Left colon (tissue), 2 donors: Measurements from ENCODE around the gene TOR1A. TPM values are rescaled to one million over a fixed set of nuclear protein-coding genes. Genes with fewer than 3 reads are reported as not detected.

Source experiments
- ATAC-seq: fragments of 200-7000 bp; cut with Tn5 transposase; one replicate; pipeline ENCODE4 v1.9.1; 2020; ENCODE audit warnings: mild to moderate bottlenecking, moderate library complexity
- DNase-seq, 2 donors: peaks; one replicate each; pipeline ENCODE4 v3.0.0-alpha.2; 2020
- intact Hi-C, 2 donors: fragments of 100-400 bp; cut with DNase I in 1 of 2; cut with micrococcal nuclease in 1 of 2; formaldehyde crosslinking; loops; one replicate each; pipeline versions ENCODE4 v1.11.2 to v1.14.0; 2022; cut with DNase I, micrococcal nuclease
- total RNA-seq, 2 donors: library from RNA; stranded (reverse); fragmentation: NEBNext Ultra II Directional; extraction: Animal tissue kit (Norgen Biotek cat#: 25700); gene quantifications; one replicate each; pipeline ENCODE4 v1.2.1, GENCODE V29; 2021
- donor health status: DM: no; HTN: no; CAD: no.
- donor health status: DM: yes; HTN: yes; CAD: no.

TOR1A gene
- total RNA-seq, 2 donors from 2014 or later, result 30.7 to 36.9 TPM

DNA sequence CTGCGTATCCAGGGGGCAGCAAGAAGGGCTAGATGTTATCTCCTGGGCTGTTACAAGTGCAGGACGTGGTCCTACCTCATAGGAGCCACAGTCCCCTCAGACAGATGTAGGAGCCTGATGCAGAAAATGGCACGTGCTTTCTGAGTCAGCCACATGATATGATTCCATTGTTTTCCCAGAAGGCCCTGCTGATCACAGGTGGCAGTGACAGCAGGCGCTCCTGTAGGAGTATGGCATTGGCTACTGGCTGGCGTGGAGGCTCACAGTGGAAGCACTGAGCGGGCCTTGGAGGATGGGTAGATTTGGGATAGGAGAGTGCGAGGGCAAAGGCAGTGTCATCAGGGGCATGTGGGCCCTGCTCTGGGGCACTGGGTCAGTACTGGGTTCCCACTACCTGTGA is 33.3 kb upstream of the TOR1A start:
- ATAC-seq (no peak), DNase-seq (no peak)
- intact Hi-C loops, result no loop called here

GRCh38 chr9:129854588-129855110 is 30.7 kb upstream of the TOR1A start:
- ATAC-seq, result no peak
- DNase-seq, result no peak
- intact Hi-C loops, result no loop called here

DNA sequence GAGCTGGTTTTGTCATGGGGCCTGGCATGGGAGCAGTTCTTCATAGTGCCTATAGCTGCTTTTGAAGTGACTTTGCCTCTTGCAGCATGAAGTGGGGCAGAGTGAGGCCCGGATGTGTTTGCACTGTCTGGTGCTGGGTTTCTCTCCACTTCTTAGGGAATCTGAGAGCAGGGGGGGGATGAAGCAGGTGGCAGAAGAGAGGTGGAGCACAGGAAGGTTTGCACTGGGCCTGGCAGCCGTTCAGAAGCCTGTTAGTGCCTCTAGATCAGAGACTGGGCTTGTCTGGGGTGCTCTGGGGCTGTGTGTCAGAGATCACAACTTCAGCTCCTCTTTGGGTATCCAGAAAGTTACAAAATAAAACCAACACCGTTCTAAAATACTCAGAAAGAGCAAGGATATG is 29.7 kb upstream of the TOR1A start:
- no peak for ATAC-seq
- intact Hi-C loops, result no loop called here
- no peak for DNase-seq

- DNase-seq (no peak), ATAC-seq (no peak)
- intact Hi-C loops, result no loop called here
These were observed 28.6 kb upstream of the TOR1A start for GRCh38 chr9:129852579-129852978.

DNA sequence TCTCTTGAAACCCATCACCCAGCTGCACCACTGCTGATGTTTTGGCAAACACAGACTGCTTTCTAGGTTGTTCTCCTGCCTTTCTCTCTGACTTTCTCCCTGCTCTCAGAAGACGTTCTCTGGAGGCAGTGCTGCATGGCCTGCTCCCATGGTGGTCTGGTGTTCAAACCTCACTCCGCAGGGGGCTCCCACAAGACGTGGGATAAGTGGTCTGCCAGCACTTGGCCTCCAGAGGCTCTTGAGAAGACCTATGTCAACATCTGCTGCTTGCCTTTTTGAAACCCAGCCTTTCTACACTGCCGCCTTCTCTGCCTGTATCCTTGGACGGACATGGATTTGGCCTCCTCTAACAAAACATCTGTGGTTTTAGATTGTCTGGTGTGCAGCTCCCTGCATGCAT is 27.9 kb upstream of the TOR1A start:
- DNase-seq, result no peak
- no peak for ATAC-seq
- intact Hi-C loops, result no loop called here

- no peak for ATAC-seq
These were observed 27.1 kb upstream of the TOR1A start for GRCh38 chr9:129850821-129851550.

GRCh38 chr9:129849901-129850300 is 26.0 kb upstream of the TOR1A start:
- intact Hi-C loops, result no loop called here
- DNase-seq, result no peak
- no peak for ATAC-seq

More at GRCh38 chr9:129850821-129851550, 27.1 kb upstream of the TOR1A start:
- intact Hi-C loops, result no loop called here
- DNase-seq, result no peak

DNA sequence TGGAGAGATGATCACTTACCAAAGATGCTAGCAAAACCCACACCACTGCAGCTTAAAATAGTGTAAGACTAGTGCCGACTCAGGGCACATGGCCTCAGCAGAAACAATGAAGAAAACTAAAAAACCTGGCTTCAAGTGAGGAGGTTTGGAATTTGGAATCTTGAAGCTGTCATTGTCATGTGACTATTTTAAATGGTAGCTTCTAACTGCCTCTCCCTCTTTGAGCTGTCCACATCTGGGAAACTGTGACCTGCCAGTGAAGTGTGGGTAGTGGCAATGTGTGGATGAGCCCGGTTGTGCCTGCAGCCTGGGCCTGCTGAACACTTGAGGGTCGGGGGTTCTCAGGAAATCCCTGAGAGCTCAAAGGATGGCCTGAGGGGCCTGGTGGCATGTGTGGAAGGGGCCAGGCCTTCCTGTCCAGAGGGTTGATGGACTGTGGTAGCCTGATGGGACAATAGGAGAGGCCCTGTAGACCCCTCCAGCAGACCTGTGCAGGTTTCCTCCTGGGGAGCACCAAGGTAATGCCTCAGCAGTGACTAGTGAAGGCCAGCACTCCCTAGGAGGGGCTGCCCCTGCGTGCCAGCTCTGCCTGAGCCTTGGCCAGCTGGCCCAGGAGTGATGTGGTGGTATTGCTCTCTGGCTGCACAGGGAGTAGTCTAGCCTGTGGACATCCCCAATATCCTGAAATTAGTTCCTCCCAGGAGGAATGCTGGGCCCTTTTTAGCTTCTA is 24.9 kb upstream of the TOR1A start:
- ATAC-seq, result no peak

DNA sequence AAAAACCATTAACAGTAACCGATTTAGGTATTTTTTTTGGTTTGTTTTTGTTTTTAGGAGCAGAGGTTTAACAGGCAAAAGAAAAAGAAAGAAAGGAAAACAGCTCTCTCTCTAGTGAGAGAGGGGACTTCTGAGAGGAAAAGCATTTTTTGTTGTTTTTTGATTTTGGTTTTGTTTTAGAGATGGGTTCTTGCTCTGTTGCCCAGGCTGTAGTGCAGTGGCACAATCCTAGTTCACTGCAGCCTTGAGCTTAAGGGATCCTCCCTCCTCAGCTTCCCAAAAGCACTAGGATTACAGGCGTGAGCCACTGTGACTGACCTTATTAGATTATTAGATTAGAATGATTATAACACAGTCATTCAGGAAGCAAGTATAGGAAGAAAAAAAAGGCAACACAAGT is 21.4 kb upstream of the TOR1A start:
- ATAC-seq (no peak), DNase-seq (no peak)
- intact Hi-C loops, result no loop called here

More for the DNA sequence above, 24.9 kb upstream of the TOR1A start:
- intact Hi-C loops, result no loop called here
- no peak for DNase-seq

- intact Hi-C loops, result no loop called here
- DNase-seq, result no peak
- ATAC-seq, result no peak
These were observed 17.1 kb upstream of the TOR1A start for GRCh38 chr9:129841071-129841470.

- intact Hi-C loops, result no loop called here
- no peak for ATAC-seq
- DNase-seq, result no peak
These were observed 16.1 kb upstream of the TOR1A start for GRCh38 chr9:129840034-129840433.

DNA sequence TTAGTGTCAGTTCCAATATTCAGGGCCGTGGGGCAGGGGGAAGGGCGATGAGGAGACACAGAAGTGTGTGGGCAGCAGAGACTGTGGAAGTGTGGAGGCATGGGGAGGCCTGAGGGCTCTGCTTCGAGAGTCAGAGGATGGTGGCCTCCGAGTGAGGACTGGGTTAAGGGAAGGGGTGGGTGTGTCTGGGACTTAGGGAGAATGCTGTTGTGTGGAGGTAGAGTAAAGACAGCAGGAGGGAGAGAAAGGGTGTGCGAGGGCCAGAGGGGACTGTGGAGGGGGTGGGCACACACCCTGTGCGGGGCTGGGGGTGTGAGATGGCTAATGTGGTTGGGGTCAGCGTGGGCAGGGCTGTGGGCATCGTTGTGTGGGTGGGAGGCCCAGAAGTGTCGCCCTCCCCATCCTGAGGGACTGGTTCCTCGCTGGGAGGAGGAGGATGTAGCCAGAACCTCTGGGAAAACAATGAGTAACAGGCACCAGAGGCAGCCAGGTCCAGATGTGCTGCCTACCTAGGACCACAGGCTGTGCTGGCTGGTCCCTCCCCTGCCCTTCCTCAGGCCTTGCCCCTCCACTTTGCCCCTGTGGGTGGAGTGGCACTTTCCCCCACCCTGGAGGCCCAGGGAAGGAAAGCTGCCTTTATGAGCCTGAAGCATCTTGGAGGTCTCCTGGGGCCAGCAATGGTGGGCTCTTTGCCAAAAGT is 15.5 kb upstream of the TOR1A start:
- ATAC-seq, result no peak
- intact Hi-C loops, result no loop called here
- no peak for DNase-seq

DNA sequence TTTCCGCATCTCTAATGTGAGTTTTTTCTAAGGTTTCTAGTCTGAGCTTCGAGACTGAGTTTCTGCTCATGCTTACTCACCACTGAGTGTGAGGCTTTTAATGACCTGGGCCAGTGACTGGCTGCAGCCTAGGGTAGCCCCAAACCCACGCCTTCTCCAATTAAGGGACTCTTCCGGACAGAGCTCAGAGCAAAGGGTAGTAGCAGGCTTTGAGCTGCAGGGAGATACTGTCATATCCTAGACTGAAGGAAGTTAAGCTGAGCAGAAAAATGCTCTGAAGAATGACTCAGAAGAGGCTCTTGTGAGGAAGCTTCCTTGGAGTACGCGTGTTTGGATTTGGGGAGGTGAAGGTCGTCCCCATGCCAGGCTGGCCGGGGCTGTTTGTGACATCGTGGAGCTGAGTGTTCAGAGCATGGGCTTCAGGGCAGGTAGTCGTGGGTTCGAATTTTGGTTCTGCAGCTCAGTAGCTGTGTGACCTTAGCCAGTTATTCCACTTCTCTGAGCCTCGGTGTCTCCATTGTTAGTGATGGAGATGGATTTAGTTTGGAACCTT is 14.8 kb upstream of the TOR1A start:
- DNase-seq (no peak), ATAC-seq (no peak)
- intact Hi-C loops, result no loop called here

DNA sequence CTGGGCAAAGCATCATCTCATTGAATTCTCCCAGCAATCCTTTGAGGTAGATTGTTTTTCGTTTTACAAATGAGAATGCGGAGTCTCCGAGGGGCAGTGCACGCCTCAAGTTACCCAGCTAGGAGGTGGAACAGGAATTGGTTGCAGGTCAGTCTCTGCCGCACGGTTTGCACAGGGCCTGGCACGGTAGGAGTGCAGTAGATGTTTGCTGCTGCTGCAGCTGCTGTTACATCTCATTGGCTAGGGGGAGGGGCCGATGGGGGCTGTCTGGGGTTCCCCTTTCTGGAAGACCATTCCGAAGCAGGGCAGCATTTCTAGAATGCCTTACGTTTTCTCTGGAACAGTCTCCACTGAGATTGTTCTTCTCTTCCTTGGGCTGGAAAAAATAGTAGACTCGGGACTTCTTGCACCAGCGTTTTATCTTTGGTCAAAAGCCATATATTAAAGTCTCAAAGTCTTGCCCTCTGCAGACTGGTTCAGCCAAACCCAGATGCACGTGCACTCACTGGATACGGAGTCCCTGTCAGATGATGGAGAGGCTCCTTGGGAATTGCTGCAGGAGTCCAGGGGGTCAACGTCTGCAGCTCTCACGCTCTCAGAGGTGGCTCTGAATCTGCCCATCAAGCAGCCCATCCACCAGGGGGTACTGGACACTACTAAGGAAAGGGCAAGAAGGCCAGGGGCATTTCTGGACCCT is 12.5 kb upstream of the TOR1A start:
- intact Hi-C loops, result no loop called here
- peak; percentile 36 to 54 for DNase-seq
- no peak for ATAC-seq

- DNase-seq (no peak), ATAC-seq (no peak)
- intact Hi-C loops, result no loop called here
These were observed 11.9 kb upstream of the TOR1A start for GRCh38 chr9:129835860-129836223.

GRCh38 chr9:129835128-129835859 is 11.4 kb upstream of the TOR1A start, which contains the start of the genes C9orf78 and USP20:
Gene C9orf78, minus strand, starts transcription at chr9:129835275. Its CDS starts 54 bp downstream, at chr9:129835221.
Gene USP20, plus strand, starts transcription at chr9:129835458. Its CDS starts 17,098 bp downstream, at chr9:129852556.
- intact Hi-C loops, result no loop called here
- peak; percentile 98 for ATAC-seq
- DNase-seq, result peak; percentile 95 to 98

- peak; percentile 29 for ATAC-seq
- peak in 1 of 2 donors; percentile 46 for DNase-seq
These were observed 10.7 kb upstream of the TOR1A start for GRCh38 chr9:129834489-129835127.

GRCh38 chr9:129832982-129833381 is 9.0 kb upstream of the TOR1A start:
- no peak for DNase-seq
- ATAC-seq, result no peak
- intact Hi-C loops, result no loop called here

More at GRCh38 chr9:129834489-129835127, 10.7 kb upstream of the TOR1A start:
- intact Hi-C loops, result no loop called here
